ENCODE data around the gene TSSK2.
A peak's percentile ranks its signal among the peaks of the same experiment; 100 is the strongest.

The TSSK2 gene

DNA sequence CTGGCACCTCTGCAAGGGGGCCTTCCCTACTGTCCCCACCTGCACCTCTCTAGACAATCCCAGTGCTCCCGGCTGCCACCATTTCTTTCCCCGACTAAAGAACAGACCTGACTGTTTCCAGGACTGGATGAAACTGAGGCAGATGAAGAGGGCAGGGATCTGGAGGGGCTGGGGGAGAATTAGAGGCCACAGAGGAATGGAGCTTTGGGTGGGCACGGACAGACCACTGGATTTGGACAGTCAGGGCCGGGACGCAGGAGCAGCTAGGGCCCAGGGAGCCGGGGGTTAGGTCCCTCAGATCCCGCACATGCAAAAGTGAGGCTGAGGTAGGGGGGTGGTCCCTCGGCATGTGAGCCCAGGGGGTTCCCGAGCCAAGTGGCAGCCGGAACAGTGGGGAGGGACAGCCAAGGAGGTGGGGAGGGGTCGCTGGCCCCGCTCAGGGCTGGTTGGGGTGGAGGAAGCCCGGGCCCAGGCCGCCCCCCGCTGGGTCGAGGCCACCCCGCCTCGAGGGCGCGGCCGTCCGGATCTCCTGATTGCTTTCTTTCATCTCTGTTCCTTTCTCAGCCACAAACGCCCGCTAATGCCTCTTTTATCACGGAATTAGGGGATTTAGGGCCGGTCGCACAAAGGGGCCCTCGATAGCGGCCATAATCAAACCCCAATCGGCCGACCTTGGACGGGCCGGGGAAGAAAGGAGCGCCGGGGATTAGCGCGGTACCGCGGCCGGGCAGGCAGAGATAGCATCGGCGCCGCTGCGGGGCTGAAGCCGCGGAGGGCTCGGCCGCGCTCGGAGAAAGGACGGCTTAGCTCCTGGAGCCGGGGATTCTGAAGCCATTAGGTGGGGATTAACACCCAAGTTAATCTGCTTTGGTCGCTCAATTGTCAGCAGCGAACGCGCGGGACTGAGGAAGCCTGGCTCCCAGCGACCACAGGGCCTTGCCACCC, 38.2 kb downstream of the TSSK2 start:
- DNase-seq (ENCODE audit: low spot score) = no peak

DNA sequence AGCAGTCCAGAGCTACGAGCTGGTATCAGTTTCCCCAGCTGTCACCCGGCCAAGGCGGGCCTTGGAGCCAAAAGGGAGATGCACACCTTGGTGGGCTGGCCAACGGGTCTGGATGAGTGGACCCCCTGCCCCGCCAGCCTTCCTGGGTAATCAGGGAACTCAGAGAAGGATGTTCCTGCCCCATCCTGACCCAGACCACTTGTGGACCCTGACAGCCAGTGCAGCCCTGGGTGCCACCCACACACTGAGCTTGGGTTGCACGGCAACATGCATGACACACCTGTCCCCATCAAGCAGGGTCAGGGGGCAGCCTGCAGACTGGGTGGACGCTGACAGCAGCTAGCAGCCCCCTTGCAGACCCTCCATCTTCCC, 38.8 kb downstream of the TSSK2 start:
- no peak for DNase-seq (ENCODE audit: low spot score)

DNA sequence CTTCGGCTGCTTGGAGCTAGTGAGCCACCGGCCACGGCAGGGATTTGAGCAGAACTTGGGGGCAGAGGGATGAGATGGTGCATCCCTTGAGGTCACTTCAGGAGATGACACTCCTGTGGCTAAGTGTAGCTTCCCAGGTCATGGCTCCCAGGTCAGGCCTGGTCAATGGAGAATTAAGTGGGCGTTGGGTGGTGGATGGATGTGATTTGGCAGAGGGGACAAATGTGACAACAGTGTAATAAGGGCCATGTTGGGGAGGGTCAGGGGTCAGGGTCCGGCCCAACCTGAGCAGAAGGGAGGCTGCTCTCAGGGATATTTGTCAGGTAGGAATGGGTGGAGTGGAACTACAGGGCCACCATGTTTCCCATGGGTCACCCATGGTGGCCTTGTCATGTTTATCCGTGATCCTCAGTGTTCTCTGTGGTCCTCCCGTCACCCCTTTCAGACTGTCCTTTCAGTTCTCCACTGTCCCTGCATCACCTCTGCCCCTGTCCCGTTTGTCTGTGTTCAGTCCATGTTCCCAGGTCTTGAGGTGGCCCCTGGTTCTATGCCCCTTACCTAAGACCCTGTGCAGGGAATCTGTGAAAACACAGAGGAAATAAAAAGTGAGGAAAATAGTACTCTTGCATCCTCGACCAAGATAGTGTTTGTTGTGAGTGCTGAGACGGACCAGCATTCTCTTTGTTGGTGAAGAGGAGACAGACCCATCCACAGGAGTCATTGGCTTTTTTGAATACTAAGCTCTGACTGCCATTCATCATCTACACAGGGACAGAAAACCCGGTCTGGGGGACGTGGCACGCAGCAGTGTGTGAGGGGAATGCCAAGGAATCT, 41.3 kb downstream of the TSSK2 start:
- no peak for DNase-seq (ENCODE audit: low spot score)

DNA sequence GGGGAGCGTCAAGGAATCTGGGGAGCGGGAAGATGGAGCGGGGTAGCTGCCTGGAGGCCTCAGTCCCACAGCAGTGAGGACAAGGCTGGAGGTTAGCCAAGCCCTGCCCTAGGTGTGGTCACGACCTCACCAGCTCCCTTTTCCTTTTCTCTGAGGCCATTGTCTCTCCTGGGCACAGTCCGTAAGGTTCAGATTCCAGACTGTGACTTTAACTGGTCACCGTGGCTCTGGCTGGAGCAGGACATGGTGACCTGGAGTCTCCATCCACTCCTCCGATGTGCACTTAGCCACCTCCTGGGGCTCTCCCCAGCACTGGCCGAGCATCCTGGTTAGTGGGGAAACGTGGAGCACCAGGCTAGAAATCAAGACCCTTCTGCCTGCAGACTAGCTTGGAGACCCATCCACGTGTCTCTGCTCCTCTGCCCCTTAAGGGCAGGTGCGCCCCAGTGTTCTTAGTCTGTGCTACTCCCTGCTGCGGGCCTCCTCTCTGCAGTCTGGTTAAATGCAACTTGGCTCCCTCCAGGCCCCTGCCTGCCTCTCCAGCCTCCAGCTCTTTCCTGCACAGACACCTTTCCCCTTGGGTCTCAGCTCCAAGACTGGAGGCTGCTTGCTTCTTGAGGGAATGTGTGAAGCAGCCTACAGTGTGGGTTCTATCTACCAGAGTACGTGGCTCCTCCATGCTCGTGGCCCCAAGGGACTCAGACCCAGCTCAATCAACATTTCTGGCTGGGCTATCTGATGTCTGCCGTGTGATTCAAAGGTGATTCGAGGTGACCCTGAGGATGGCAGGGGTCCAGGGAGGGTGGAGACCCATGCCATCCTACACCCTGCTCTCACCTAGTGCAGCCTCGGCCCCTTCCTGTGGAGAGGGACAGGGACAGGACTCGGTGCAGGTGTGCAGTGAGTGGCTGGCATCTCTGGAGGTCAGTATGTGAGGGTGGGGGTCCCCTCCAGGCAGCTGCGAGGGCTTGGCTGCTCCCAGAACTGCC, 42.2 kb downstream of the TSSK2 start:
- DNase-seq (ENCODE audit: low spot score) = no peak

DNA sequence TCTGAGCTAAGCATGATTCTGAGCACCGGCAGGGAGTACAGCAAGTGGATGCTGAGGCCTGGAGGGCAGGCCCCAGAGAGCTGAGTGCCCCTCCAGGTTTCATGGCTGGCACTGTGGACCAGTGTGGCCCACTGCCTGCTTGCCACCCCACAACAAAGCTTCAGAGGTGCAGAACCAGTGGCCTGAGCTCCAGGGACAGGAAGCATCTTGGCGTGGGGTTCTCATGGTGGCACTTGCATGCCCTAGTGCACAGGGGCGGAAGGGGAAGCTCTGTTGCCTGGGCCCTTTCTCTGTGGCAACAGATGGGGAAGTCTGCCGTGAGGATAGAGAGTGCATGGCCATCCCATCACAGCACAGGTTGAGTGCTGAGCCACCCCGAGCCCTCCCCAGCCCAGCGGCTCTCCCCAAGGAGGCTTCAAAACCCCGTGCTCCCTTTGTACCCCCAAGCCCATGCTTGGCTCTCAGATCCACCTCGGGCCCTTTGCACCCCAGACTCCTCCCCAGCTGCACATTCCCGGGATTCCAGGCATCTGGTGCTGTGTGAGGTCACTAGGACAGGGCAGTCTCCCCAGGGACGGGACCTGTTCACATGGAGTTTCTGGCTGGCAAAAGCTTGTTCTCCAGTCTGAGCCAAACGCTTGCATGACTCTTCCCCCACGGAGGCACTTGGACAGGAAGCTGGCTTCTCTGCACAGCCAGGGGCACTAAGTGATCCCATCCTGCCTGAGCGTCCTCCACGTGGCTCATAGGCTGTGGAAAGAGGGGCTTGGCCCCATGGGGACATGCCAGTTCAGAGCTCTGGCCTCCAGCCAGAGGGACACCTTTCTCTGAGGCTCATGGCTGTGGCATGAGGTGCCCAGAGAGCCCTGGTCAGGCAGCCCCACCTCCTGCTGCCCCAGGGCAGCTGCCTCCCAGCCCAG, 43.3 kb downstream of the TSSK2 start:
- DNase-seq (ENCODE audit: low spot score) = no peak

GRCh38 chr22:19175026-19175601, 44.0 kb downstream of the TSSK2 start:
- no peak for DNase-seq (ENCODE audit: low spot score)

DNA sequence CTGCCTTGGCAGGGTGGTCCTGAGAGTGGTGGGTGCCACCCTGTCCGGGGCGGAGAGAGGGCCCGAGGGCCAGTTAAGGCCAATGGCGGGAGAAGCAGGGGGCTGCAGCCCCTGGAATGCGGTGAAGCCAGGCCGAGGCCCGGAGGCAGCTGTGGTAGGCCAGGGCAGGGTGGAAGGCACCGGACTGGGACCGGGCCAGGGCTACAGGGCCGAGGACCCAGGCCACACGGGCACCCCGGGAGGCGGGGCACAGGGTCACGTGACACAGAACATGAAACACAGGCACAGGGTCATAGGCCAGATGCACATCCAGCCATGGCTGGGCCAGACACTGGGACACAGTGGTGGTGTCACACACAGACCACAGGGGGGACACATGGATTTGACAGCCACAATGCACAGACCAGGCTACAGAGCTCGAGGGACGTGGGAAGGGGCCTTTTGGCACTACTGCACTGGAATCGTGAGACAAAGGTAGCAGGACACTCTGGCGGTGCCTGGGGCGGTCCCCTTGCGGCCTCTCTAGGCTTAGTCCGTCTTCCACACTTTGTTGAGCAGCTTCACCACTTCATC, 44.6 kb downstream of the TSSK2 start:
- DNase-seq (ENCODE audit: low spot score) = no peak

DNA sequence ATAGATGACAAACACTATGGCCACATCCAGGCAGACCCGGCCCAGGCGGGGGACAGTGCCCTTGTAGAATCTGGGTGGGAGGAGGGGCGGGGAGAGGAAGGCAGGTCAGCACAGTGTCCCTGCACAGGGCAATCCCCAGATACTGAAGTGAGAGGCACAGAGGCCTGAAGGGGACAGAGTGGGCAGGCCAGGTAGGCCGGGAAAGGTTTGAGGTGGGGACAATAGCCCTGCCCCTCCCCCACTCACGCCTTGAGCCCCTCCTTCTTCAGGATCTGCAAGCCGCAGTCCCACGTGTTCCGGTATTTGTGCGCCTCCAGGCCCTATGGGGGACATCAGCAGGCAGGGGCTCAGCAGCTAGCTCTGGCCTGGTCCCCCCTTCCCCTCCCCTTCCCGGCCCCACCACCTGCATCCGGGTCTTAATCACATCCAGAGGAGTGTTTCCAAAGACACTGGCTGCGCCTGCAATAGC, 45.1 kb downstream of the TSSK2 start:
- DNase-seq (ENCODE audit: low spot score) = no peak

GRCh38 chr22:19176732-19177131, 45.6 kb downstream of the TSSK2 start:
- DNase-seq (ENCODE audit: low spot score) = no peak

- no peak for DNase-seq (ENCODE audit: low spot score)
Observed at GRCh38 chr22:19177164-19178064, 46.3 kb downstream of the TSSK2 start.

- peak; percentile 68 for DNase-seq (ENCODE audit: low spot score)
Observed at GRCh38 chr22:19178065-19178656, 47.1 kb downstream of the TSSK2 start.

DNA sequence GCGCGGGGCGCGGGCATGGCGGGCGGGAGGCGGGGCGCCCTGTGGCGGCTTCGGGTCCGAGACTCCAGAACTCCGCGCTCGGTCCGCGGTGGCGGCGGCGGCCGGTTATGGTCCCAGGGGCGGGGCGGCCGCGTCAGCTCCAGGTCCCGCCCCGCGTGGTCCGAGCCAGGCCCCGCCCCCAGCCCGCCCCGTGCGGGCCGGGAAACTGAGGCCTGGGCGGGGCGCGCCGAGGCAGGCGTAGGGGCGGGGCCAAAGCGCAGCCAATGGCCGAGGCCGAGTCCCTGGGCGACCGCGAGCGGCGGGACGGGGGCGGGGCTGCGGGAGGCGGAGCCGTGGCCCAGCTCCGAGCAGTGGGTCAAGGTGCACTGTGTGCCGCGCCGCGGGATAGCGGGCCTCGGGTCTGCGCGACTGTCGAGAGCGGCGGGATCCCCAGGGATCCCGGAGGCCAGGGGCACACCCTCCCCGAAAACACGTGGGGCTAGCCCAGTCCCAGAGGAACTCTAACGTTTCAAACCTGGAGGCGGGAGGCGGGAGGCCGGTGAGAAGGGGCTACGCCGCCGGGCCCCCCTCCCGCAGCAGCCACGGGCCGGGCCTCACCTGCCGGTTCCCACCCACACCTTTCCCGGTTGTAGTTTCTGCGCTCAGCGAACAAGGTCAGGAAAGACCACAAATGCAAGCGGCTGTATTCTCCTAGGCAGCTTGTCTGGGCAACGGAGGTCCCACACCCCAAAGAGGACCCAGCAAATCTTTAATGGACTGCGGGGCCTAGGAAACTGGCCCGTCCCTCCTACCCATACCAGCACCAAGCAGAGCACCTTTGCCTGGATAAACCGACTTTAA, 47.8 kb downstream of the TSSK2 start, which contains the start of gene SLC25A1:
SLC25A1 (minus strand) TSS at position 80 of the 840 bp plus-strand sequence; CDS start at position 17, 63 bp downstream.
- DNase-seq (ENCODE audit: low spot score) = peak; percentile 87

DNA sequence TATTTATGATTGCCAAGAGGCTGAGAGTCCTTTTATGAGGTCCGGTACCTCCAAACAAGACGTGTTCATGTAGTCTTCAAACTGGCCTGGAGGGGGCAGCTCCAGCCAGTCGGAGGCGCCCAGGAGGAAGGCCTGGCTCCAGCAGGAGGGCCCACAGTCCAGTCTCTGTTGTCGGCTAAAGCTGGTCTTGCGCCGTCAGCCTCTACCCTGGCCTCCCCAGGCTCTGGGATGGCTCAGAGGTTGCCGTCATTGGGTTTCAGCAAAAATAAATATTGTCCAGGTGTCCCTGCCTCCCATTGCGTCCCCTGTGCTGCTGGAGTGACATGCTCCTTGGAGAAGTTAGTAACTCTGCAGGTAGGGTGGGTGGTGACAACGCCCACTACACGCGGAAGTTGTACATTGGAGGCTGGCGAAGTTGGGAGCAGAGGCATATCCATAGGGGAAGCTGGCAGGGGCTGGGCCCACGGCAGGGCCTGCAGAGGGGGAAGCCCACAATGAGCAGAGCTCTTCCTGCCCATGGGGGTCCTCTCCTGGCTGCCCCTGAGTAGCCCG, 48.5 kb downstream of the TSSK2 start:
- peak; percentile 86 for DNase-seq (ENCODE audit: low spot score)

- DNase-seq (ENCODE audit: low spot score) = no peak
Observed at GRCh38 chr22:19180234-19180633, 49.1 kb downstream of the TSSK2 start.

GRCh38 chr22:19180740-19181410, 49.8 kb downstream of the TSSK2 start:
- no peak for DNase-seq (ENCODE audit: low spot score)

Measured in SK-N-DZ (cell line).